GM18498 (cell line): ENCODE results near the gene GRIK4.

Experiments used
- ATAC-seq: cut with Tn5 transposase; IDR thresholded peaks from one replicate; pipeline ENCODE4 v1.9.1; 2021; ENCODE audit warnings: mild to moderate bottlenecking, moderate library complexity; ENCODE audit not compliant: unreplicated experiment

Gene GRIK4

GRCh38 chr11:120505801-120506425 lies 5.6 kb upstream of the GRIK4 start:
- ATAC-seq, result no peak

DNA sequence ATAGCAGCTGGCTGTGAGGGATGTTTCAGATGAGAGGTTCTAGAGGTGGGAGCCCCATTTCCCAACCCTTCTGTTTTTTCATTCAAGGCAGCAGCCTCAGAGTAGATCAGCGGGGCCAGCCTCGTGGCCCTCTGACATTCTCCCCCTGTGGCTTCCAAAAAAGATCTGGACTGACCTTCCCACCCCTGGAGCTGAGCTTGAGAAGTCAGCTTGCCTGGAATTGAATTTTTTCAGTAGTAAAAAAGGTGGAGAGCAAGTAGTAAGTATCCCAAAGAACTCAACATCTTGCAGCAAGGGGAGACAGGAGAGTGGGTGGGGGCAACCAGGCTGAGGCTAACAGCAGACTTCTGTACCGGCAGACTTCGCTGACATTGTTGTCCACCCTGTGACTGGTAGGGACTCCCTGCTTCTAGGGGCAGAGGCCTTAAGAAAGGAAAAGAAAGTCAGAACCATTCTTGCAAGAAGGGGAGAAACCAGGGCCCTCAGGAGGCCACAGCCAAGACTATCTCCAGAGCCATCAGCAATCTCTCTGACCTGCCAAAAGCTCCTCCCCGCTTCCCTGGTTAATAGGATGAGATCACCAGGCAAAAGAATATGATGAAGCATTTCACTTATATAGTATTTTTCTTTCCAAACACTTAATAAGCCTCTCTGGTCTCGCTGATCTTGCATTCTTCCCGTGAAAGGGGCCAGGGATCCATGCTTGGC lies 2.0 kb upstream of the GRIK4 start:
- ATAC-seq, result no peak

GRCh38 chr11:120510406-120511115 lies 987 bp upstream of the GRIK4 start:
- ATAC-seq, result no peak

DNA sequence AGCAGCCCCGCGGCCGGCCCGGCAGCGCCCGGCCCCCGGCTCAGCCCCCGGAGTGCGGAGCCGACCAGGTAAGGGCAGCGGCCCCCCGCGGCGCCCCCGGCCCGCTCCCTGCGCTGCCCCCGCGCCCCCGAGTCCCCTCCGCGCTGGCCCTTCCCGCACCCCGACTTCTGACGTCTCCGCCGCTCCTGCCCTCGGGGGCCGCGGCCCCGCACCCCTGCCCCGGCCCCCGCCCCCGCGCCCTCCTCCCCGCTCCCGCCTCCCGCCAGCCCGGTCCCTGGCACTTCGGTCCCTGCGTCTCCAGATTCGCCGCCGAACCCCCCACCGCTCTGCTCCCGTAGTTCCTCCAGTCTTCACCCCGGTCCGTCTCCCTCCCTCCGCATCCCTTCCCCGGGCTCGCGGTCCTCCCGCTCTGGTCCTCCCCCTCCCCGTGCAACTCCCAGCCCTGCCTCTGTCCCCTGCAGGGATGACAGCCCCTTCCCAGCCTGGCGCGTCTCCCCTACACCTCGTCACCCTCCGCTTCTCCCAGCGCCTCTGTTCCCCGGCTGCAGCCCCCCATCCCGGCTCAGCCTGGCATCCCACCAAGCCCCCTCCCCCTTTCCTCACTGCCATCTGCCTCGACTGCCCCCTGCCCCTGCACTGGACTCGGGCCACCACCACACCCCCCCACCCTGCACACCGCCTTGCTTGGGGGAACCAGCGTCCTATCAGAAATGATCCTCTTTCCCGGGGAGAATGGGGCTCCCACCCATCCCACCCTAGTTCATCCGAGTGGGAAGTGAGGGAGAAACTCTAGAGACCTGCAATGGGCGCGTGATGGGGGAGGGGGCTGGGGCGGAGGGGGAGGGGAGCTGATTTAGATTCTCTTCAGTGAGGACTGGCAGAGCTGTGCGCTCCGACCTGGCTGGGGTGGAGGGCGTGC lies 531 bp downstream of the GRIK4 start:
- no peak for ATAC-seq

DNA sequence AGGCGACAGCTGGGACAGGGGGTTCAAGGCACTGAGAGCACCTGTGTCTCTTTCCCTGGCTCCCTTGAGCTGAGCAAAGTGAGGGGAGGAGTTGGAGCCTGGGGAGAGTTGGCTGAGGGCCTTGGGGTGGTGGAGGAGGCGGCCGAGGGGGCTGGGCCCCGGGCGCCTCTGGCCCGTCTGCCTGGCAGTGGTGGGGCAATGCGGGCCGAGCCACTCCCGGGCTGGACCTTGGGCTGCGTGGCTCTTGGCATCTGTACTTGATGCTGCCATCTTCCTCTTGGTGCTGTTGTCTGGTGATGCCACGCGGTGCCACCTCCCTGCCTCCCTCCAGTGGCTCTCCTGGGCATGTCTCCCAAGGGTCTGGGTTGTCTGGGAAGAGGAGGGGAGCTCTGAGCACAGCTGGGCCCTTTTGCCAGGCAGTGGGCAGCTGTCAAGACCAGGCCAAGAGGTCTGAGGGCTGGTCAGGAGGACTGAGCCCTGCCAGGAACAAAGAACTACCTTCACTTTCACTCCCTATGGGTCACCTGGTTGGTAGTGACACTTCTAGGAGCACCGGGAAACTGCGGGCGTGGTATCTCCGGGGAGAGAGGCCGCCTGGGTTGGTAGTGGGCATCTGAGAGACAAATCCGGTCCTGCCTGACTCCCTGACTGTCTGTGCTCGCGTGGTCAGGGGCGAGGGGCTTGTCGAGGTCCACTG lies 1.3 kb downstream of the GRIK4 start:
- ATAC-seq, result no peak

DNA sequence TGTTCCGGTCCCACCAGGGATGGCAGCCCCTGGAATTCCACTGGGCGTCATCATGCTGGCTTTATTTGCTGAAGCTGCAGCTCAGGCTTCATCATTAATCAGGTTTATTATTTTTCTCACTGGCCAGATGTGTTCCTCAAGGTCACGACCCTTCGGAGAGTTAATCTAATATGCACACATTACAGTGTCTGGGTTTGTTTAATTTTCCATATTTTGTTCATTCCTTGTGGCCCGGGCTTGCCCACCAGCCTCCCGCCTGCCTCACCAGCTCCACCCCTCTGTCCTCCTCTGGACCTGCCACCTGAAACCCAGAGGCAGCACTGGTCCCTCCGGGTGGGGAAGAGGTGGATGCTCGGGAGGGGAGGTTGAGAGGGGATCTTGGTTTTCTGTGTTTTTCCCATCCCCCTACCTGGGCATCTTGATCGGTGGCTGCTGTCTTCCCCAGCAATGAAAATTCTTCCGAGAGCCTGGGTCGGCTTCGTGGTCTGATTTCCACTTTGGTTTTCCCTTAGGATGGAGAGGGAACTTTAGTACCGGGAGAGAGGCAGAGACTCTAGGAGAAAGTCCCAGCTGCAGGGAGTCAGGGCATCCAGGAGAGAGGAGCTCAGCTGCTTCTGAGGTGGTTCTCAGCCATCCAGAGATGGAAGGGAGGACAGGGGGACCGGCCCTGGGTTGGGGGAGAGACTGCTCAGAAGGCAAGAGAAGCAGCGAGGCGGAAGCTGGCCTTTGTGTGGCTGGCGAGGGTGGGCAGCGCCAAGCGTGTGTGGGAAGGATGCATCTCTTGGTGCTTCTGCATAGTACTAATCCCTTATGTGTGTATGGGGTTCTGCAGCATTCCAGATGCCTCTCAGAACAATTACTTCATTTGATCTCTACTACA lies 2.1 kb downstream of the GRIK4 start:
- no peak for ATAC-seq

GRCh38 chr11:120514541-120515121 lies 3.1 kb downstream of the GRIK4 start:
- no peak for ATAC-seq

DNA sequence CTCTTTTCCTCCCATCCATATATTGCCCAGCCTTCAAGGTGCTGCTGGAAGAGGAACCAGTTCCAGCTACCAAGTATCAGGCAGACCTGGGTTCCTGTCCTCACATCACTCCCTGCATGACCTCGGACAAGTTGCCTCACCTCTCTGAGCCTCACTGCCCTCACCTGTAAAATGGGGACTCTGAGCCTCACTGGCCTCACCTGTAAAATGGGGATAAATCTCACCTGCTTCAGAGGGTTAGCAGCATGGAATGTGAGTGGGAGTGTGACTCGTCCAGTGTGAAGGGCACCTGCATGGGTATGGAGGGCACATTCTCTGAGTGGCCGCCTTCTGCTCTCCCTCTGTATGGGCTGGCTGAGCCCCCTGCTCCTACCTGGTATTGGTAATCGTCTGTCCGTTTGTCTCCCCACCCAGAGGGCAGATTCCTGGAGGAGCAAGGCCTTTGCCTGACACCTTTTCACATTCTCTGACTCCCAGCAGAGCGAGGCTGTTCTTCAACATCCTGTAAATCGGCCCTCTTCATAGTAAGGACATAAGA lies 3.7 kb downstream of the GRIK4 start:
- no peak for ATAC-seq

- no peak for ATAC-seq
Measured at GRCh38 chr11:120516461-120517389, 5.2 kb downstream of the GRIK4 start.

- ATAC-seq, result no peak
Measured at GRCh38 chr11:120517390-120517761, 5.8 kb downstream of the GRIK4 start.

DNA sequence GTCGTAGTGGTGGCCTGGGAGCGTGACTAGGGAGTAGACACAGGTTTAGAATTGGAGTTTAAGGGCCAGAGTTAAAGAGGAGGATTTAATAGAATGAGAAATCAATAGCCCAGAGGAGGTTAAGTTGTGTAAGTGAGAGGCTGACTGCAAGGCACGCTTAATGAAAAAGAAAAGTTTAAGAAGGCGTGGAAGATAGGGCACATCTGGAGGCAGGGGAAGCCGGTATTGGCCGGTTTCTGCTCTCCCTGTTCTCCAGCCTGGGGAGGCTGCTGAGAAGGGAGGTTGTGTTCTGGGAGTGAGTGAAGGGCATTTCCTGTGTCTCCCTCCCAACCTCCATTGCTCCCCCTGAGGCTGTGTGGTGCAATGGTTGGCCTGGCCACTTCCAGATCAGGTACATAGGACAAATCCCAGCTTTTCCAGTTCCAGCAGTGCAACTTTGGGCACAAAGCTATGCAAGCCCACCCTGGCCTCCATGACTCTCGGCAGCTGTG lies 6.3 kb downstream of the GRIK4 start:
- no peak for ATAC-seq

GRCh38 chr11:120518356-120518755 lies 6.8 kb downstream of the GRIK4 start:
- ATAC-seq, result no peak

GRCh38 chr11:120519474-120519873 lies 7.9 kb downstream of the GRIK4 start:
- no peak for ATAC-seq

- no peak for ATAC-seq
Measured at GRCh38 chr11:120520091-120520822, 8.7 kb downstream of the GRIK4 start.

DNA sequence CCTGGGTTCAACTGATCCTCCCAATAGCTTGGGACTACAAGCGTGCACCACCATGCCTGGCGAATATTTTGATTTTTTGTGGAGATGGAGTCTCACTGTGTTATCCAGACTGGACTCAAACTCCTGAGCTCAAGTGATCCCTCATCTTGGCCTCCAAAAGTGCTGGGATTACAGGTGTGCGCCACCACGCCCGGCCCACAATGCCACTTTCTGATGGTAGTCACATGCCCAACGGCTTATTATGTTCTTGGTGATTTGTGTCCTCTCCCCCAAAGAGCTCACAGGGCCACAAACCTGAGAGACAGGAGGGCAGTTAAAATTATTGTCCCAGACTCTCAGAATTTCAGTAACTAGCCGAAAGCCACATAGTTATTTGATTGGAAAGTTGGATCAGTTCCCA lies 9.6 kb downstream of the GRIK4 start:
- ATAC-seq, result no peak

GRCh38 chr11:120522021-120522420 lies 10.5 kb downstream of the GRIK4 start:
- ATAC-seq, result no peak

DNA sequence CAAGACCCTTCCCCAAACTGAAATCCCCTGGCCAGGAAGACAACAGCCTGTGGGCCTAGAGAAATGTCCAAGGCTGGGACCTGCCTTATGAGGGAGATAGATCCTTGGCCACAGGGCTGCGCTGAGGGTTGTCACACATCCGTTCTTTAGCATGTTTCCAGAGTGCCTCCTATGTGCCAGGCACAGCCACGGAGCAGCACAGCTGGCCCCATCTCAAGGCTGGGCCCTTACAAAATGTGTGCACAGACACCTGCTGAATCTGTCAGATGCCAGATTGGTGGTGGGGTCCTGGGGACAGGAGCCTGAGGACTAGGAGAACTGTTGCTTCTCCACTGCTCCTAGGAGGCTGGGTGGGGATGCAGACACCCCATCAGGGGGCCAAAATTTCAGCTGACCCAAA lies 11.2 kb downstream of the GRIK4 start:
- ATAC-seq, result no peak
